GM12872 (cell line): ENCODE data around the gene LZTR1.

Experiments used
- TF ChIP-seq, protein P1 (sequence below): IDR thresholded peaks from 3 replicates; pipeline ENCODE4 v1.5.1; 2011; ENCODE audit warnings: low read depth, mild to moderate bottlenecking, low read length, moderate library complexity; ENCODE audit not compliant: insufficient read depth

The LZTR1 gene

GRCh38 chr22:20967697-20968211, 14.3 kb upstream of the LZTR1 start:
- TF ChIP-seq, protein P1, sequence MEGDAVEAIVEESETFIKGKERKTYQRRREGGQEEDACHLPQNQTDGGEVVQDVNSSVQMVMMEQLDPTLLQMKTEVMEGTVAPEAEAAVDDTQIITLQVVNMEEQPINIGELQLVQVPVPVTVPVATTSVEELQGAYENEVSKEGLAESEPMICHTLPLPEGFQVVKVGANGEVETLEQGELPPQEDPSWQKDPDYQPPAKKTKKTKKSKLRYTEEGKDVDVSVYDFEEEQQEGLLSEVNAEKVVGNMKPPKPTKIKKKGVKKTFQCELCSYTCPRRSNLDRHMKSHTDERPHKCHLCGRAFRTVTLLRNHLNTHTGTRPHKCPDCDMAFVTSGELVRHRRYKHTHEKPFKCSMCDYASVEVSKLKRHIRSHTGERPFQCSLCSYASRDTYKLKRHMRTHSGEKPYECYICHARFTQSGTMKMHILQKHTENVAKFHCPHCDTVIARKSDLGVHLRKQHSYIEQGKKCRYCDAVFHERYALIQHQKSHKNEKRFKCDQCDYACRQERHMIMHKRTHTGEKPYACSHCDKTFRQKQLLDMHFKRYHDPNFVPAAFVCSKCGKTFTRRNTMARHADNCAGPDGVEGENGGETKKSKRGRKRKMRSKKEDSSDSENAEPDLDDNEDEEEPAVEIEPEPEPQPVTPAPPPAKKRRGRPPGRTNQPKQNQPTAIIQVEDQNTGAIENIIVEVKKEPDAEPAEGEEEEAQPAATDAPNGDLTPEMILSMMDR: no peak

- TF ChIP-seq, protein P1: no peak
Observed at GRCh38 chr22:20968281-20968977, 13.7 kb upstream of the LZTR1 start.

GRCh38 chr22:20970939-20971657, 11.0 kb upstream of the LZTR1 start:
- TF ChIP-seq, protein P1: no peak

DNA sequence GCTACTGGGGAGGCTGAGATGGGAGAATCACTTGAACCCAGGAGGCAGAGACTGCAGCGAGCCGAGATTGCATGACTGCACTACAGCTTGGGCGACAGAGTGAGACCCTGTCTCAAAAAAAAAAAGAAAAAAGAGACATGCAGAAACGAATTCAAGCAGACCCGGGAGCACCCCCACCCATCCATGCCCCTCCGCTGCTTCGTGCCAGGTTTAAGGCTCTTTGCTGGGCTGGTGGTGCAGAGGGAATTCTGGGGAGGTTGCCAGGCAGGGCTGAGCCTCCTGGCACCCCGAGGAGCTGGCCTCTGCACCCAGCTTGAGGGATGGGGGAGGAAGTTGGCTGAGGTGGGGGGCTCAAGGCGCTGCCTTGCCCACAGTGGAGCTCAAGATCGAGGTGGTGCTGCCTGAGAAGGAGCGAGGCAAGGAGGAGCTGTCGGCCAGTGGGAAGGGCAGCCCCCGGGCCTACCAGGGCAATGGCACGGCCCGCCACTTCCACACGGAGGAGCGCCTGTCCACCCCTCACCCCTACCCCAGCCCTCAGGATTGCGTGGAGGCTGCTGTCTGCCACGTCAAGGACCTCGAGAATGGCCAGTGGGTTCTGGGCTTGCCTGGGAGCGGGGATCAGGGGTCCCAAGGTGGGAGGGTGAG, 9.0 kb upstream of the LZTR1 start:
- TF ChIP-seq, protein P1: no peak

DNA sequence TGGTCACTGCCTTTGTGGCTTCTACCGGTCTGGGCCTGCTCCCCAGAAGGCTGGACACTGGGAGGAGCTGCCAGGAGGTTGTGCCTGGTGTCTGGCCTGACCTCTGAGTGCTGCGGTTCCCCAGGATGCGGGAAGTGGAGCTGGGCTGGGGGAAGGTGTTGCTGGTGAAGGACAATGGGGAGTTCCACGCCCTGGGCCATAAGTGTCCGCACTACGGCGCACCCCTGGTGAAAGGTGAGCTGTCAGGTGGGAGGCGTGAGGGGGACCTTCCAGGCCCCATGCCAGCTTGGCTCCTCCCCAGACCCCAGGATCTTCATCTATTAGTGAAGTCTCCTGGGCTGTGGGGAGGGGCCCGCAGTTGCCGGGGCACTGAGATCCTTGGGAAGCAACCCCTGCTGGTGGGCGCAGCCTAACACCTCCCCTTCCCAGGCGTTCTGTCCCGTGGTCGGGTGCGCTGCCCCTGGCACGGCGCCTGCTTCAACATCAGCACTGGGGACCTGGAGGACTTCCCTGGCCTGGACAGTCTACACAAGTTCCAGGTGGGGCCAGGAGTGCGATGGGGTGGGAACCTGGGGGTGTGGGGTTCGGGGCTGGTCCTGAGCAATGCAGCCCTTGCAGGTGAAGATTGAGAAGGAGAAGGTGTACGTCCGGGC, 8.3 kb upstream of the LZTR1 start:
- TF ChIP-seq, protein P1: no peak

- TF ChIP-seq, protein P1: no peak
Observed at GRCh38 chr22:20974336-20974955, 7.7 kb upstream of the LZTR1 start.
